HCT116 (cell line): ENCODE measurements around the gene PIK3IP1. TPM values are rescaled to one million over a fixed set of nuclear protein-coding genes. Genes with fewer than 3 reads are reported as not detected.

Source experiments
- ATAC-seq: fragments of 200-7000 bp; cut with Tn5 transposase; 2 replicates; pipeline ENCODE4 v1.9.1; 2020; ENCODE audit warnings: mild to moderate bottlenecking, moderate library complexity
- Bru-seq: library from RNA; stranded (reverse); fragments of 400-500 nt; gene quantifications from one replicate; lab custom pipeline; 2021; lab: Mats Ljungman, UMichigan
- BruChase-seq, 2 experiments: library from RNA; stranded (reverse); fragments of 400-500 nt; gene quantifications; one replicate each; lab custom pipeline; 2021; lab: Mats Ljungman, UMichigan
- BruUV-seq: library from RNA; stranded (reverse); fragments of 400-500 nt; replicated peaks from 2 replicates; lab custom pipeline; 2021; lab: Mats Ljungman, UMichigan
- CTCF ChIA-PET: fragments of 300-600 bp; sonication (Branson Sonifier 250); formaldehyde crosslinking; loops from one replicate; lab custom pipeline; 2021; ENCODE audit warnings: antibody characterized with exemption; lab: Charles Lee
- POLR2A ChIA-PET: fragments of 300-600, 350-600 bp; sonication (Branson Sonifier 250); formaldehyde crosslinking; loops from one replicate; lab custom pipeline; 2021; ENCODE audit warnings: antibody characterized with exemption; lab: Charles Lee
- RAD21 ChIA-PET, 2 experiments: fragments of 300-600 bp; sonication (Branson Sonifier 250); formaldehyde crosslinking; loops; one replicate each; lab custom pipeline; 2023; ENCODE audit warnings: low total read pairs in 2 of 2; ENCODE audit not compliant: uncharacterized antibody in 2 of 2, unreplicated experiment in 2 of 2, low non-redundant PET in 1 of 2; lab: Charles Lee
- DNase-seq: peaks from one replicate; pipeline ENCODE4 v3.0.0-alpha.2; 2010; ENCODE audit warnings: low read depth, low spot score
- H2AFZ ChIP-seq: fragments of 200-600 bp; shearing (Covaris generic), sonication (generic); 2 replicates; pipeline ENCODE4 v1.6.1; 2017; ENCODE audit warnings: low read depth, mixed run types, mixed read lengths, antibody characterized with exemption, low read length; ENCODE audit not compliant: poor library complexity, severe bottlenecking
- H3K27ac ChIP-seq: 2 replicates; pipeline ENCODE4 v1.5.1; 2012; ENCODE audit warnings: low read depth, low read length
- H3K27me3 ChIP-seq: fragments of 200-600 bp; sonication (generic); 2 replicates; pipeline ENCODE4 v1.6.1; 2016; ENCODE audit warnings: mixed run types, low read length, mixed read lengths; ENCODE audit not compliant: insufficient read depth
- H3K36me3 ChIP-seq, 2 experiments: fragments of 200-500 bp in 1 of 2; fragments of 200-600 bp in 1 of 2; sonication (Bioruptor generic) in 1 of 2; sonication (generic) in 1 of 2; 2 replicates each; pipeline versions ENCODE4 v1.5.1 to v1.6.1; 2014 to 2016; ENCODE audit warnings: low read length in 2 of 2, inconsistent platforms in 1 of 2, mixed read lengths in 1 of 2, mixed run types in 1 of 2; ENCODE audit not compliant: insufficient read depth in 2 of 2, control insufficient read depth in 1 of 2
- H3K4me1 ChIP-seq, 2 experiments: fragments of 200-600 bp in 1 of 2; sonication (generic) in 1 of 2; 2 replicates each; pipeline versions ENCODE4 v1.5.1 to v1.6.1; 2012 to 2017; ENCODE audit warnings: low read length in 2 of 2, inconsistent platforms in 1 of 2, mild to moderate bottlenecking in 1 of 2, mixed read lengths in 1 of 2, mixed run types in 1 of 2, moderate library complexity in 1 of 2; ENCODE audit not compliant: insufficient read depth in 2 of 2, control insufficient read depth in 1 of 2
- H3K4me2 ChIP-seq: fragments of 200-600 bp; sonication (generic); 2 replicates; pipeline ENCODE4 v1.6.1; 2017; ENCODE audit warnings: mixed run types, low read length, mixed read lengths
- H3K4me3 ChIP-seq, 2 experiments: fragments of 200-600 bp in 1 of 2; sonication (generic) in 1 of 2; replicated peaks in 1 of 2; 2 replicates each; pipeline ENCODE4 v1.5.1; 2011 to 2016; ENCODE audit warnings: low read length in 2 of 2, control low read depth in 1 of 2, low read depth in 1 of 2, mild to moderate bottlenecking in 1 of 2, mixed read lengths in 1 of 2, mixed run types in 1 of 2
- H3K79me2 ChIP-seq: fragments of 200-600 bp; sonication (generic); 2 replicates; pipeline ENCODE4 v1.6.1; 2017; ENCODE audit warnings: mild to moderate bottlenecking, mixed run types, low read length, moderate library complexity, mixed read lengths; ENCODE audit not compliant: insufficient read depth
- H3K9ac ChIP-seq: fragments of 200-600 bp; sonication (generic); 2 replicates; pipeline ENCODE4 v1.6.1; 2016; ENCODE audit warnings: low read length, mixed read lengths
- H3K9me2 ChIP-seq: fragments of 200-600 bp; sonication (generic), shearing (Covaris generic); 2 replicates; pipeline ENCODE4 v1.6.1; 2017; ENCODE audit warnings: mixed run types, mild to moderate bottlenecking, moderate library complexity; ENCODE audit not compliant: insufficient read depth
- H3K9me3 ChIP-seq, 2 experiments: fragments of 200-500 bp in 1 of 2; fragments of 200-600 bp in 1 of 2; sonication (Bioruptor generic) in 1 of 2; sonication (generic) in 1 of 2; 2 replicates each; pipeline ENCODE4 v1.6.1; 2014 to 2017; ENCODE audit warnings: low read length in 2 of 2, mixed read lengths in 2 of 2, inconsistent platforms in 1 of 2, low read depth in 1 of 2, mild to moderate bottlenecking in 1 of 2, mixed run types in 1 of 2, moderate library complexity in 1 of 2; ENCODE audit not compliant: control insufficient read depth in 1 of 2, insufficient read depth in 1 of 2
- H4K20me1 ChIP-seq: fragments of 200-600 bp; sonication (generic), shearing (Covaris generic); 2 replicates; pipeline ENCODE4 v1.6.1; 2017; ENCODE audit warnings: mixed run types, mild to moderate bottlenecking, moderate library complexity; ENCODE audit not compliant: insufficient read depth
- ATF3 ChIP-seq: IDR thresholded peaks from 2 replicates; pipeline ENCODE4 v1.6.1; 2012
- CBX3 ChIP-seq: IDR thresholded peaks from 2 replicates; pipeline ENCODE4 v1.6.1; 2012; ENCODE audit warnings: low read depth
- CEBPB ChIP-seq: IDR thresholded peaks from 2 replicates; pipeline ENCODE4 v1.6.1; 2012; ENCODE audit warnings: low read depth
- CTCF ChIP-seq, 3 experiments: fragments of 200-600 bp in 1 of 3; sonication (generic) in 1 of 3; IDR thresholded peaks in 2 of 3; conservative IDR thresholded peaks in 1 of 3; 2 replicates each; pipeline ENCODE4 v1.5.1; 2012 to 2017; ENCODE audit warnings: low read depth in 2 of 3, low read length in 2 of 3, antibody characterized with exemption in 1 of 3, borderline replicate concordance in 1 of 3, control low read depth in 1 of 3, mild to moderate bottlenecking in 1 of 3, mixed read lengths in 1 of 3, mixed run types in 1 of 3, moderate library complexity in 1 of 3; ENCODE audit not compliant: insufficient read depth in 1 of 3
- FOSL1 ChIP-seq: IDR thresholded peaks from 2 replicates; pipeline ENCODE4 v1.6.1; 2012; ENCODE audit warnings: low read depth
- JUND ChIP-seq: IDR thresholded peaks from 2 replicates; pipeline ENCODE4 v1.6.1; 2012
- POLR2AphosphoS5 ChIP-seq: IDR thresholded peaks from 2 replicates; pipeline ENCODE4 v1.6.1; 2011; ENCODE audit warnings: mild to moderate bottlenecking, low read depth, low read length, moderate library complexity
- RAD21 ChIP-seq: IDR thresholded peaks from 2 replicates; pipeline ENCODE4 v1.6.1; 2012; ENCODE audit warnings: low read depth, mild to moderate bottlenecking
- intact Hi-C: fragments of 100-400 bp; cut with micrococcal nuclease; formaldehyde crosslinking; loops from 2 replicates; pipeline ENCODE4 v1.10.0; 2022
- long read RNA-seq: library from polyadenylated mRNA; unstranded; transcript quantifications from one replicate; pipeline ENCODE4 v2.0.0, GENCODE V29; 2021; ENCODE audit not compliant: unreplicated experiment
- polyA plus RNA-seq: library from polyadenylated mRNA; unstranded; fragments of >200 nt; gene quantifications from 2 replicates; pipeline ENCODE4 v1.2.1, GENCODE V29; 2012; ENCODE audit warnings: missing spikeins
- total RNA-seq: library from RNA; stranded (reverse); gene quantifications from one replicate; pipeline ENCODE4 v1.2.1, GENCODE V29; 2021; ENCODE audit not compliant: unreplicated experiment

PIK3IP1 gene, protein sequence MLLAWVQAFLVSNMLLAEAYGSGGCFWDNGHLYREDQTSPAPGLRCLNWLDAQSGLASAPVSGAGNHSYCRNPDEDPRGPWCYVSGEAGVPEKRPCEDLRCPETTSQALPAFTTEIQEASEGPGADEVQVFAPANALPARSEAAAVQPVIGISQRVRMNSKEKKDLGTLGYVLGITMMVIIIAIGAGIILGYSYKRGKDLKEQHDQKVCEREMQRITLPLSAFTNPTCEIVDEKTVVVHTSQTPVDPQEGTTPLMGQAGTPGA
- total RNA-seq (1.6 TPM), Bru-seq, nascent RNA (percentile 32 among the genes with signal in this experiment), BruChase-seq, experiment 1, labeled RNA remaining after a 6-hour chase (percentile 31 among the genes with signal in this experiment), BruChase-seq, experiment 2, labeled RNA remaining after a 2-hour chase (percentile 39 among the genes with signal in this experiment)
- 1.2 and 1.5 TPM in 2 replicates for polyA plus RNA-seq
- long read RNA-seq, partial matches to known transcripts: 0 of 2 reads
- long read RNA-seq, other reads (novel, unspliced or antisense): 0 of 2 reads

GRCh38 chr22:31292236-31292989 lies at the start of gene PIK3IP1:
Gene PIK3IP1, minus strand, starts transcription at chr22:31292488. Its CDS starts 144 bp downstream, at chr22:31292344.
- Histone ChIP-seq H2AFZ (no peak within 1 kb of the TSS), H3K4me1 (peaks cover 27 to 44% of the 10 kb centered on the region in 2 experiments)
- POLR2A ChIA-PET: no interaction called here

More at GRCh38 chr22:31292236-31292989, at the start of gene PIK3IP1:
- H3K36me3 ChIP-seq: no peaks in the 10 kb centered on the region
- no peak within 1 kb of the TSS for H3K9ac ChIP-seq
- CTCF ChIA-PET: interaction anchor here (0.5 to 1.9 kb wide), 6 partner anchors 8 to 81 kb away, joined by 3 to 14 read pairs (median 4); partner anchors contain the start of gene LIMK2
- TF ChIP-seq JUND (no peak), CBX3 (0 out of 2 replicates have a peak, but pooled peaks have one; percentile 53), CEBPB (no peak), POLR2AphosphoS5 (no peak), CTCF (IDR thresholded peaks at IDR 0.05 in 2 of 3, conservative IDR thresholded peaks at IDR 0.05 in 1 of 3; ENCODE audit: borderline replicate concordance in 1 of 3, insufficient read depth in 1 of 3, low read depth in 2 of 3, low read length in 2 of 3) (peak; percentile 18 to 31 (median 20); a peak in 1 of 6 replicates), ATF3 (no peak), RAD21 (peak; percentile 45), FOSL1 (peak; percentile 51)
- H3K9me3 ChIP-seq: no peaks in the 10 kb centered on the region
- H4K20me1 ChIP-seq: no peaks in the 10 kb centered on the region
- no peaks in the 10 kb centered on the region for H3K27me3 ChIP-seq
- BruUV-seq: no TSS peak
- H3K4me3 ChIP-seq: no peak within 1 kb of the TSS
- DNase-seq (peak; percentile 51), ATAC-seq (peak; percentile 63)
- H3K4me2 ChIP-seq: peak within 1 kb of the TSS; percentile 37
- no peaks in the 10 kb centered on the region for H3K79me2 ChIP-seq
- no peaks in the 10 kb centered on the region for H3K9me2 ChIP-seq
- H3K27ac ChIP-seq: no peak within 1 kb of the TSS; the same call in 1 of the 2 replicates
- intact Hi-C loops: no loop called here
- RAD21 ChIA-PET: interaction anchor here in 1 of 2 experiments (0.9 kb wide), 1 partner anchor 21 kb away, joined by 3 read pairs; no protein-coding TSS in a partner anchor
